Amniotic stem cell (primary cell): ENCODE data around the gene LUC7L.
"Not testable (repeated sequence)": the region's sequence is repeated elsewhere in the genome, so short reads cannot be mapped to it uniquely, and the experiment has no call there.

Source experiments
- DNase-seq: peaks from one replicate; lab custom pipeline; 2025; lab: John Stamatoyannopoulos, UW

The LUC7L gene

GRCh38 chr16:263944-264343, 34.7 kb upstream of the LUC7L start:
- DNase-seq = no peak

DNA sequence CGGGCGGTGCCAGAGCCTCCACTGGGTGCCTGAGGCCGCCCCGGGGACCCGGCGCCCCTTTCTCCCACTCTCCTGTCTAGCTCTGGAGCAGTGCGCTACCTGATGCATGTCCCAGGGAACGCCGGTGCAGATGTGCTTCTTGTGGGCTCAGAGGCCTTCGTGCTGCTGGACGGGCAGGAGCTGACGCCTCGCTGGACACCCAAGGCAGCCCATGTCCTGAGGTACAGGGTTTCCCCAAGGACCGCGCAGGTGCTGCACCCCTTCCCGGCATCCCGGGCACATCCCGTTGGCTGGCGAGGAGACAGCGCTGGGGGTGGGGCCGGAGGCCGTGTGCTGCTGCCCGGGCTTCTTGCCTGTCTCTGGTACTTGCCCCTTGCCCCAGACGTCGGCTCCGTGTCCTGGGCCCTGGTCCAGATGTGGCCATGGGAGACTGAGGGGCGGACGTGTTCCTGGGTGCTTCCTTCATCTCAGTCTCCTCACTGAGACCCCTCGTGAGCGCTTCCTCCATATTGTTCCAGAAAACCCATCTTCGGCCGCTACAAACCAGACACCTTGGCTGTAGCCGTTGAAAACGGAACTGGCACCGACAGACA, 34.0 kb upstream of the LUC7L start:
- DNase-seq = no peak

GRCh38 chr16:262121-262745, 33.0 kb upstream of the LUC7L start:
- DNase-seq = no peak

DNA sequence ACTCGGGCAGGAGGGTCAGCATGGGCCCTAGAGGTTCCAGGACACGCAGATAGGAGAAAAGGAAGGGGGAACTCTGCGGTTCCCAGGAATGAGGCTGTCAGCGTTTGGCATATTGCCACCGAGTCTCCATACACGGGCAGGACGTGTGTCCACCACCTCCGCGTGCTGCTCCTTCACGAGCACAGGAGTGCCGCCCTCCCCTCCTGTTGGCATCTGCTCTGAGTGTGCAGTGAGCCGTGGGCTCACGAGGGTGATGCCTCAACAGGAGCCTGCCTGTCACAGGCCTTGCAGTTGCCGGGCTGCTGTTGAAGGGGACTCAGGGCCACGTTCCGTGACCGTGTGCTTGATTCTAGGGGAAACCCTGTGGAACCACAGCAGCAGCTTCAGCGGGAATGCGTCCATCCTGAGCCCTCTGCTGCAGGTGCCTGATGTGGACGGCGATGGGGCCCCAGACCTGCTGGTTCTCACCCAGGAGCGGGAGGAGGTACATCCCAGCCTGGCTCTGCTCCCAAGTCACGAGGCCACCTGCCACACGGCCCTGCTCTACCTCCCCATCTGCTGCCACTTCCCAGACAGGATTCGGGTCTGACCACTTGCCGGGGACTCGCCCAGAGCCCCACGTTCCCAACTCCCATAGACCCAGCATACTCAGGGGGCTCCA, 31.9 kb upstream of the LUC7L start:
- DNase-seq = no peak

GRCh38 chr16:260326-260725, 31.1 kb upstream of the LUC7L start:
- no peak for DNase-seq

DNA sequence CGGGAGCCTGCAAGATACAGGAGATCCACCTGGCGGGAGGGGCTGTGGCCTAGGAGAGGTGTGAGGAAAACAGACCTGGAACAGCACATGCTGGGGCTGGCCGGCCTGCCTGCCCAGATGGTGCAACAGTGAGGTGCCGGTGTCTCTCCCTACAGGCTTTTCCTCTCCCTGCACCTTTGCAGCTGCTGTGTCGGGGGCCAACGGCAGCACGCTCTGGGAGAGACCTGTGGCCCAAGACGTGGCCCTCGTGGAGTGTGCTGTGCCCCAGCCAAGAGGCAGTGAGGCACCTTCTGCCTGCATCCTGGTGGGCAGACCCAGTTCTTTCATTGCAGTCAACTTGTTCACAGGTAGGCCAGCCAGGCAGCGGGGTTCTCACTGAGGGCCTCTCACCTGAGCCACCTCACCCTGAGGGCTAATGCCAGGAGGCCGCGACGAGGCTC, 30.6 kb upstream of the LUC7L start:
- no peak for DNase-seq

DNA sequence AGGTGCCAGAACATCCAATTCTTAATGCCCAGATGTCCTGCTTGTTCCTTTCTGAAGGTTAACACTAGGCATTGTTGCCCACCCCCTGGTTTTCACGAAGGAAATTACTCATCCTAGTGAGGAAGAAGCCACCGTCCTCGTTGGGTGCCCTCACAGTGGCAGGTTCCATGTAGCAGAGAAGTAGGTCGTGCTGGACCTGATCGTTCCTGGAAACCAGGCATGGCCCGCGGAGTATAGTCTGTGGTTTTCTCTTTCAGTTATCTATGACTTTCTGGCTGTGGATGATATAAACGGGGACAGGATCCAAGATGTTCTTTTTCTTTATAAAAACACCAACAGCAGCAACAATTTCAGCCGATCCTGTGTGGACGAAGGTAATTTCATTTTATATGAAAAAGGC, 30.0 kb upstream of the LUC7L start:
- DNase-seq = no peak

DNA sequence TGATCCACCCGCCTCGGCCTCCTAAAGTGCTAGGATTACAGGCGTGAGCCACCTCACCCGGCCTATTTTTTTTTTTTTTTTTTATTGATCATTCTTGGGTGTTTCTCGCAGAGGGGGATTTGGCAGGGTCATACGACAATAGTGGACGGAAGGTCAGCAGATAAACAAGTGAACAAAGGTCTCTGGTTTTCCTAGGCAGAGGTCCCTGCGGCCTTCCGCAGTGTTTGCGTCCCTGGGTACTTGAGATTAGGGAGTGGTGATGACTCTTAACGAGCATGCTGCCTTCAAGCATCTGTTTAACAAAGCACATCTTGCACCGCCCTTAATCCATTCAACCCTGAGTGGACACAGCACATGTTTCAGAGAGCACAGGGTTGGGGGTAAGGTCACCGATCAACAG, 28.8 kb upstream of the LUC7L start:
- DNase-seq = not testable (repeated sequence)

DNA sequence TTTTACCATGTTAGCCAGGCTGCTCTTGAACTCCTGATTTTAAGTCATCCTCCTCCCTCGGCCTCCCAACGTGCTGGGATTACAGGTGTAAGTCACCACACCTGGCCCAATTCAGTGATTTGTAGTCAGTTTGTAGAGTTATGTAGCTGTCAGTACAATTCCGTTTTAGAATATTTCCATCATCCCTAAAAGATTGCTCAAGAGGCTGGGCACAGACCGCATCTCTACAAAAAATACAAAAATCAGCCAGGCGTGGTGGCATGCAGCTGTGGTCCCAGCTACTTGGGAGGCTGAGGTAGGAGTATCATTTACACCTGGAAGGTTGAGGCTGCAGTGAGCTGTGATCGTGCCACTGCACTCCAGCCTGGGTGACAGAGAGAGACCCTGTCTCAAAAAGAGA, 25.9 kb upstream of the LUC7L start:
- DNase-seq = no peak

DNA sequence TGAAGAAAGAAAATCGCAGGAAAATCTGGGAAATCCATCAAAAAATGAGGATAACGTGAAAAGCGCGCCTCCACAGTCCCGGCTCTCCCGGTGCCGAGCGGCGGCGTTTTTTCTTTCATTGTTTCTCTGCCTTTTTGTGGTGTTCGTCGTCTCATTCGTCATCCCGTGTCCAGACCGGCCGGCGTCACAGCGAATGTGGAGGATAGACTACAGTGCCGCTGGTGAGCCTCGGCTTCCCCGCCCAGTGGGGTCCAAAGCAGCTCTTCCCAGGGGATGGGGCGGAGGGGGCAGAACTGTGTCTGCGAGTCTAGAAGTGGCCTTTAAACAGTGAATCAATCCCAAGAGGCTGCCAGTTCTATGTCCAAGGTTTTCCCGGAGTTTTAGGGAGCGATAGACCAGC, 25.2 kb upstream of the LUC7L start:
- no peak for DNase-seq

GRCh38 chr16:253833-254232, 24.6 kb upstream of the LUC7L start:
- no peak for DNase-seq

GRCh38 chr16:252366-253337, 23.4 kb upstream of the LUC7L start:
- DNase-seq = no peak

- DNase-seq = no peak
Measured at GRCh38 chr16:249431-249830, 20.2 kb upstream of the LUC7L start.

DNA sequence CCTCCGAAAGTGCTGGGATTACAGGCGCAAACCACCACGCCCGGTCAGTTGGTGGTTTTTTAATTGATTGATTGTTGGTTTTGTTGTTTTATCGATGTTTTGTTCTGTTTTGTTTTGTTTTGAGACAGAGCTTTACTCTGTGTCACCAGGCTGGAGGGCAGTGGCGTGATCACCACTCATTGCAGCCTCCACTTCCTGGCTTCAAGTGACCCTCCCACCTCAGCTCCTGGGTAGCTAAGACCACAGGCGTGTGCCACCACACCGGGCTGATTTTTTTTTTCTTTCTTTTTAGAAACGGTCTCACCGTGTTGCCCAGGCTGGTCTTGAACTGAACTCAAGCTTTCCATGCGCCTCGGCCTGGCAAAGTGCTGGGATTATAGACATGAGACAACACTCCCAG, 17.8 kb upstream of the LUC7L start:
- DNase-seq = no peak

DNA sequence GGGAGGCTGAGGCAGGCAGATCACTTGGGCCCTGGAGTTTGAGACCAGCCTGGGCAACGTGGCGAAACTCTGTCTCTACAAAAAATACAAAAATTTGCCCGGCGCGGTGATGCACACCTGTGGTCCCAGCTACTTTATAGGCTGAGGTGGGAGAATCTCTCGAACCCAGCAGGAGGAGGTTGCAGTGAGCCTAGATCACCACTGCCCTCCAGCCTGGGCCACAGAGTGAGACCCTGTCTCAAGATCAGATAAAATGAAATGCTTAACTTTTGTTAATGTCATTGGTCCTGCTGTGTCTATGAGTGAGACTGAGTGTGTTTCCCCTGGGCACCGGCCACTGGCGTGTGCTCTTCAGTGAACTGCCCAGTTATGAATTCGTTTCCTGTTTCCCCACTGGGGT, 15.9 kb upstream of the LUC7L start:
- DNase-seq = no peak

DNA sequence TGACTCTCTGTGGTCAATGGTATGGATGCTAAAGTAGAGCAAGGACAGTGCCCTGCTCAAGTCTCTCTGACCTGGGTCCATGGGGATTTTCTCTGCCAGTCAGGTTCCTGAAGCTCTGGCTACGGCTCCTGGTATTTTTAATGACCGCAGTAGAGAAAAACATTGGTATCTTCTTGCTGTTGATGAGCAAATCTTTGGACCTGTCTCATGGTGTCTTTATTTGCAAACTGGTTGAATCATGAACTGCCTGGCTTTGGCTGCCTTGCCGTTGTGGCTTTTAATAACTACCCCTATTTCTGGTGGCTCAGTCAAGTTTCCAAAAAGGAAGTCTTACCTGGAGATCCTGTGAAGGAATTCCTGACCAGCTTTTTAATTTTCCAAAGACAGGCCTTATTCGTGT, 14.1 kb upstream of the LUC7L start:
- DNase-seq = no peak

DNA sequence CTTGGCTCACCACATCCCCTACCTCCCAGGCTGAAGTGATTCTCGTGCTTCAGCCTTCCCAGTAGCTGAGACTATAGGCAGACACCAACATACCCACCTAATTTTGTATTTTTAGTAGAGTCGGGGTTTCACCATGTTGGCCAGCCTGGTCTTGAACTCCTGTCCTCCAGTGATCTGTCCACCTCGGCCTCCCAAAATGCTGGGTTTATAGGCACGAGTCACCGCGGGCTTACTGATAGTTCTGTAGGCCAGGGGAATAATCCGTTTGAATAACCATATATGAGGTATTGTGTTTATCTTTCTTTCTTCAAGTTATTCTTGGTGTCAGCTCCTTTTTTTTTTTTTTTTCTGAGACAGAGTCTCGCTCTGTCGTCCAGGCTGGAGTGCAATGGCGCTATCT, 13.0 kb upstream of the LUC7L start:
- no peak for DNase-seq

GRCh38 chr16:240559-240958, 11.3 kb upstream of the LUC7L start:
- no peak for DNase-seq

- DNase-seq = no peak
Measured at GRCh38 chr16:239948-240277, 10.7 kb upstream of the LUC7L start.

- peak; percentile 84 for DNase-seq
Measured at GRCh38 chr16:234468-235305, 5.4 kb upstream of the LUC7L start, which contains the start of gene FAM234A. TSS of gene FAM234A (plus strand) at chr16:234821. CDS start at chr16:254414, 19,593 bp downstream.

GRCh38 chr16:230949-231348, 1.7 kb upstream of the LUC7L start:
- DNase-seq = no peak

DNA sequence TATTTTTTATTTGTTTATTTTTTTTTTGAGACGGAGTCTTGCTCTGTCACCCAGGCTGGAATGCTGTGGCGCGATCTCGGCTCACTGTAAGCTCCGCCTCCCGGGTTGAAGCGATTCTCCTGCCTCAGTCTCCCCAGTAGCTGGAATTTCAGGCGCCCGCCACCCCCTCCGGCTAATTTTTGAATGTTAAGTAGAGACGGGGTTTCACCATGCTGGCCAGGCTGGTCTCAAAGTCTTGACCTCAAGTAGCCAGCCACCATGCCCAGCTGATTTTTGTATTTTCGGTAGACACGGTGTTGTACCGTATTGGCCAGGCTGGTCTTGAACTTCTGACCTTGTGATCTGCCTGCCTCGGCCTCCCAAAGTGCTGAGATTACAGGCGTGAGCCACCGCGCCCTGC, 1.1 kb upstream of the LUC7L start:
- not testable (repeated sequence) for DNase-seq
